Measurements from ENCODE around the gene CEMIP. TPM values are rescaled to one million over a fixed set of nuclear protein-coding genes. Genes with fewer than 3 reads are reported as not detected.

Gene CEMIP
- total RNA-seq, 1 donor: 687 TPM

GRCh38 chr15:80834906-80835305 lies 55.7 kb downstream of the CEMIP start:
- H3K79me2 ChIP-seq (ENCODE audit: insufficient read depth, low read length): peaks cover 4% of the 10 kb centered on the region
- H3K27me3 ChIP-seq (ENCODE audit: insufficient read depth, low read length): no peaks in the 10 kb centered on the region
- peak; percentile 73 for DNase-seq (ENCODE audit: insufficient read length, low spot score, missing footprints)
- no peaks in the 10 kb centered on the region for H3K9me3 ChIP-seq (ENCODE audit: low read depth, low read length)
- H3K4me1 ChIP-seq (ENCODE audit: insufficient read depth, low read length): peaks cover 10% of the 10 kb centered on the region
- H3K4me2 ChIP-seq (ENCODE audit: insufficient read depth, low read length): no peak overlapping the region
- no peak overlapping the region for H3K4me3 ChIP-seq (ENCODE audit: insufficient read depth, low read length)
- H3K36me3 ChIP-seq (ENCODE audit: insufficient read depth, low read length): peaks cover 68% of the 10 kb centered on the region
- no peak for TF ChIP-seq CTCF (IDR thresholded peaks at IDR 0.05; ENCODE audit: extremely low read depth, low read depth, low read length)
- no peak overlapping the region for H3K27ac ChIP-seq (ENCODE audit: low read depth, low read length)
- no peak overlapping the region for H2AFZ ChIP-seq (ENCODE audit: low read length)
- peaks cover 82% of the 10 kb centered on the region for H4K20me1 ChIP-seq (ENCODE audit: insufficient read depth, low read length)

GRCh38 chr15:80835336-80835735 lies 56.2 kb downstream of the CEMIP start:
- peak; percentile 79 for DNase-seq (ENCODE audit: insufficient read length, low spot score, missing footprints)
- no peak overlapping the region for H3K4me3 ChIP-seq (ENCODE audit: insufficient read depth, low read length)
- H3K4me1 ChIP-seq (ENCODE audit: insufficient read depth, low read length): peaks cover 10% of the 10 kb centered on the region
- H3K79me2 ChIP-seq (ENCODE audit: insufficient read depth, low read length): peaks cover 4% of the 10 kb centered on the region
- peaks cover 78% of the 10 kb centered on the region for H4K20me1 ChIP-seq (ENCODE audit: insufficient read depth, low read length)
- H3K4me2 ChIP-seq (ENCODE audit: insufficient read depth, low read length): no peak overlapping the region
- H3K27me3 ChIP-seq (ENCODE audit: insufficient read depth, low read length): no peaks in the 10 kb centered on the region
- peaks cover 67% of the 10 kb centered on the region for H3K36me3 ChIP-seq (ENCODE audit: insufficient read depth, low read length)
- H2AFZ ChIP-seq (ENCODE audit: low read length): peak overlapping the region; percentile 35
- TF ChIP-seq CTCF (IDR thresholded peaks at IDR 0.05; ENCODE audit: extremely low read depth, low read depth, low read length): peak; percentile 30
- H3K27ac ChIP-seq (ENCODE audit: low read depth, low read length): peak overlapping the region; percentile 31
- no peaks in the 10 kb centered on the region for H3K9me3 ChIP-seq (ENCODE audit: low read depth, low read length)

- H3K4me2 ChIP-seq (ENCODE audit: insufficient read depth, low read length): no peak overlapping the region
- peaks cover 65% of the 10 kb centered on the region for H3K36me3 ChIP-seq (ENCODE audit: insufficient read depth, low read length)
- H3K9me3 ChIP-seq (ENCODE audit: low read depth, low read length): no peaks in the 10 kb centered on the region
- H4K20me1 ChIP-seq (ENCODE audit: insufficient read depth, low read length): peaks cover 75% of the 10 kb centered on the region
- DNase-seq (ENCODE audit: insufficient read length, low spot score, missing footprints): peak; percentile 34
- peaks cover 10% of the 10 kb centered on the region for H3K4me1 ChIP-seq (ENCODE audit: insufficient read depth, low read length)
- no peak overlapping the region for H2AFZ ChIP-seq (ENCODE audit: low read length)
- no peaks in the 10 kb centered on the region for H3K27me3 ChIP-seq (ENCODE audit: insufficient read depth, low read length)
- peak overlapping the region; percentile 10 for H3K27ac ChIP-seq (ENCODE audit: low read depth, low read length)
- H3K4me3 ChIP-seq (ENCODE audit: insufficient read depth, low read length): no peak overlapping the region
- TF ChIP-seq CTCF (IDR thresholded peaks at IDR 0.05; ENCODE audit: extremely low read depth, low read depth, low read length): no peak
- no peaks in the 10 kb centered on the region for H3K79me2 ChIP-seq (ENCODE audit: insufficient read depth, low read length)
Observed at GRCh38 chr15:80836223-80836622, 57.1 kb downstream of the CEMIP start.

- Histone ChIP-seq H3K79me2 (ENCODE audit: insufficient read depth, low read length) (no peaks in the 10 kb centered on the region), H3K27ac (ENCODE audit: low read depth, low read length) (no peak overlapping the region), H3K4me2 (ENCODE audit: insufficient read depth, low read length) (no peak overlapping the region), H3K36me3 (ENCODE audit: insufficient read depth, low read length) (peaks cover 67% of the 10 kb centered on the region), H3K4me1 (ENCODE audit: insufficient read depth, low read length) (peaks cover 10% of the 10 kb centered on the region), H4K20me1 (ENCODE audit: insufficient read depth, low read length) (peaks cover 74% of the 10 kb centered on the region), H3K9me3 (ENCODE audit: low read depth, low read length) (no peaks in the 10 kb centered on the region), H3K27me3 (ENCODE audit: insufficient read depth, low read length) (no peaks in the 10 kb centered on the region), H2AFZ (ENCODE audit: low read length) (no peak overlapping the region), H3K4me3 (ENCODE audit: insufficient read depth, low read length) (no peak overlapping the region)
- TF ChIP-seq CTCF (IDR thresholded peaks at IDR 0.05; ENCODE audit: extremely low read depth, low read depth, low read length): no peak
- peak; percentile 81 for DNase-seq (ENCODE audit: insufficient read length, low spot score, missing footprints)
Observed at GRCh38 chr15:80837006-80837405, 57.8 kb downstream of the CEMIP start.
